ENCODE measurements around the gene TDRD9. TPM values are rescaled to one million over a fixed set of nuclear protein-coding genes. Genes with fewer than 3 reads are reported as not detected.

TDRD9 gene
- total RNA-seq, 1 experiment from 2014 or later: not detected

- no peak overlapping the region for H3K4me3 ChIP-seq (ENCODE audit: low read depth in 2 of 2, low read length in 2 of 2)
- in situ Hi-C loops (cut with HindIII; ENCODE audit: low pct_unique_long_range_greater_than_20kb, low sequenced_read_pairs) (no loop called here), intact Hi-C loops (cut with micrococcal nuclease; ENCODE audit: unreplicated experiment) (no loop called here)
- ChIA-PET POLR2A (interaction anchor here (0.5 kb wide), 1 partner anchor 105 kb away, joined by 3 read pairs; no protein-coding TSS in a partner anchor), CTCF (no interaction called here)
- no peak overlapping the region for H3K27ac ChIP-seq (ENCODE audit: low read length)
- no peaks in the 10 kb centered on the region for H3K9me3 ChIP-seq (ENCODE audit: control insufficient read depth, insufficient read depth, low read depth, low read length)
- no TSS peak for BruUV-seq (replicated peaks)
- ATAC-seq (no peak), DNase-seq (ENCODE audit: low read depth, low spot score) (no peak)
- H3K27me3 ChIP-seq (ENCODE audit: control insufficient read depth, insufficient read depth, low read length): no peaks in the 10 kb centered on the region
- no peak for TF ChIP-seq TCF7L2 (IDR thresholded peaks at IDR 0.05; ENCODE audit: low read depth, low read length)
- TF ChIP-seq POLR2AphosphoS5 (IDR thresholded peaks at IDR 0.05; ENCODE audit: low read depth, low read length): no peak
- TF ChIP-seq SIN3A (IDR thresholded peaks at IDR 0.05; ENCODE audit: borderline replicate concordance, insufficient read depth, low read depth, low read length): no peak
- TF ChIP-seq, protein P1, sequence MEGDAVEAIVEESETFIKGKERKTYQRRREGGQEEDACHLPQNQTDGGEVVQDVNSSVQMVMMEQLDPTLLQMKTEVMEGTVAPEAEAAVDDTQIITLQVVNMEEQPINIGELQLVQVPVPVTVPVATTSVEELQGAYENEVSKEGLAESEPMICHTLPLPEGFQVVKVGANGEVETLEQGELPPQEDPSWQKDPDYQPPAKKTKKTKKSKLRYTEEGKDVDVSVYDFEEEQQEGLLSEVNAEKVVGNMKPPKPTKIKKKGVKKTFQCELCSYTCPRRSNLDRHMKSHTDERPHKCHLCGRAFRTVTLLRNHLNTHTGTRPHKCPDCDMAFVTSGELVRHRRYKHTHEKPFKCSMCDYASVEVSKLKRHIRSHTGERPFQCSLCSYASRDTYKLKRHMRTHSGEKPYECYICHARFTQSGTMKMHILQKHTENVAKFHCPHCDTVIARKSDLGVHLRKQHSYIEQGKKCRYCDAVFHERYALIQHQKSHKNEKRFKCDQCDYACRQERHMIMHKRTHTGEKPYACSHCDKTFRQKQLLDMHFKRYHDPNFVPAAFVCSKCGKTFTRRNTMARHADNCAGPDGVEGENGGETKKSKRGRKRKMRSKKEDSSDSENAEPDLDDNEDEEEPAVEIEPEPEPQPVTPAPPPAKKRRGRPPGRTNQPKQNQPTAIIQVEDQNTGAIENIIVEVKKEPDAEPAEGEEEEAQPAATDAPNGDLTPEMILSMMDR (IDR thresholded peaks at IDR 0.05): no peak
- TF ChIP-seq, protein P2, sequence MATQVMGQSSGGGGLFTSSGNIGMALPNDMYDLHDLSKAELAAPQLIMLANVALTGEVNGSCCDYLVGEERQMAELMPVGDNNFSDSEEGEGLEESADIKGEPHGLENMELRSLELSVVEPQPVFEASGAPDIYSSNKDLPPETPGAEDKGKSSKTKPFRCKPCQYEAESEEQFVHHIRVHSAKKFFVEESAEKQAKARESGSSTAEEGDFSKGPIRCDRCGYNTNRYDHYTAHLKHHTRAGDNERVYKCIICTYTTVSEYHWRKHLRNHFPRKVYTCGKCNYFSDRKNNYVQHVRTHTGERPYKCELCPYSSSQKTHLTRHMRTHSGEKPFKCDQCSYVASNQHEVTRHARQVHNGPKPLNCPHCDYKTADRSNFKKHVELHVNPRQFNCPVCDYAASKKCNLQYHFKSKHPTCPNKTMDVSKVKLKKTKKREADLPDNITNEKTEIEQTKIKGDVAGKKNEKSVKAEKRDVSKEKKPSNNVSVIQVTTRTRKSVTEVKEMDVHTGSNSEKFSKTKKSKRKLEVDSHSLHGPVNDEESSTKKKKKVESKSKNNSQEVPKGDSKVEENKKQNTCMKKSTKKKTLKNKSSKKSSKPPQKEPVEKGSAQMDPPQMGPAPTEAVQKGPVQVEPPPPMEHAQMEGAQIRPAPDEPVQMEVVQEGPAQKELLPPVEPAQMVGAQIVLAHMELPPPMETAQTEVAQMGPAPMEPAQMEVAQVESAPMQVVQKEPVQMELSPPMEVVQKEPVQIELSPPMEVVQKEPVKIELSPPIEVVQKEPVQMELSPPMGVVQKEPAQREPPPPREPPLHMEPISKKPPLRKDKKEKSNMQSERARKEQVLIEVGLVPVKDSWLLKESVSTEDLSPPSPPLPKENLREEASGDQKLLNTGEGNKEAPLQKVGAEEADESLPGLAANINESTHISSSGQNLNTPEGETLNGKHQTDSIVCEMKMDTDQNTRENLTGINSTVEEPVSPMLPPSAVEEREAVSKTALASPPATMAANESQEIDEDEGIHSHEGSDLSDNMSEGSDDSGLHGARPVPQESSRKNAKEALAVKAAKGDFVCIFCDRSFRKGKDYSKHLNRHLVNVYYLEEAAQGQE (IDR thresholded peaks at IDR 0.05; ENCODE audit: insufficient read depth in 1 of 2, low read depth in 2 of 2, low read length in 1 of 2): no peak
- no peaks in the 10 kb centered on the region for H3K4me1 ChIP-seq (ENCODE audit: control insufficient read depth, insufficient read depth, low read length)
- no peaks in the 10 kb centered on the region for H3K36me3 ChIP-seq (ENCODE audit: control insufficient read depth, insufficient read depth, low read length)
These were observed 41.7 kb upstream of the TDRD9 start for GRCh38 chr14:103886304-103887169.

DNA sequence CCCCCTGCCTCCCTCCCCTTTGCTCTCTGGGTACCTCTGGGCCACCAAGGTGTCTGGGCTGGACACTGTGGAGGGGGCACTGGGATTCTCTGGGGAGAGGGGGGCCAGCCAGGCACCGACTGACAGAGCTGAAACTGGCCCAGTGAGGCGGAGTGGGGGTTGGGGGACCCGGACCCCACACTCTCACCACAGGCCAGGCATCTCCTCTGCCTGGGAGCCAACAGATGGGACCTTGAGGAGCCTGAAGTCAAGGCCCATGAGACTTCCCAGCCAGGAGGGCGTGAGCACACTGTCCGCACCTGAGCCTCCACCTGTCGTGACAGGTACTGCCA is 41.1 kb upstream of the TDRD9 start:
- ChIA-PET POLR2A (no interaction called here), CTCF (no interaction called here)
- no peak for DNase-seq (ENCODE audit: low read depth, low spot score)
- H3K4me1 ChIP-seq (ENCODE audit: control insufficient read depth, insufficient read depth, low read length): no peaks in the 10 kb centered on the region
- no peak for ATAC-seq
- intact Hi-C loops (cut with micrococcal nuclease; ENCODE audit: unreplicated experiment): no loop called here
- no peaks in the 10 kb centered on the region for H3K27me3 ChIP-seq (ENCODE audit: control insufficient read depth, insufficient read depth, low read length)
- in situ Hi-C loops (cut with HindIII; ENCODE audit: low pct_unique_long_range_greater_than_20kb, low sequenced_read_pairs): no loop called here
- no peaks in the 10 kb centered on the region for H3K9me3 ChIP-seq (ENCODE audit: control insufficient read depth, insufficient read depth, low read depth, low read length)
- no peak overlapping the region for H3K4me3 ChIP-seq (ENCODE audit: low read depth in 2 of 2, low read length in 2 of 2)
- BruUV-seq (replicated peaks): no TSS peak
- TF ChIP-seq POLR2AphosphoS5 (IDR thresholded peaks at IDR 0.05; ENCODE audit: low read depth, low read length) (no peak), SIN3A (IDR thresholded peaks at IDR 0.05; ENCODE audit: borderline replicate concordance, insufficient read depth, low read depth, low read length) (no peak), TCF7L2 (IDR thresholded peaks at IDR 0.05; ENCODE audit: low read depth, low read length) (no peak)
- TF ChIP-seq, protein P2 (IDR thresholded peaks at IDR 0.05; ENCODE audit: insufficient read depth in 1 of 2, low read depth in 2 of 2, low read length in 1 of 2): no peak
- TF ChIP-seq, protein P1 (IDR thresholded peaks at IDR 0.05): no peak
- H3K36me3 ChIP-seq (ENCODE audit: control insufficient read depth, insufficient read depth, low read length): no peaks in the 10 kb centered on the region
- no peak overlapping the region for H3K27ac ChIP-seq (ENCODE audit: low read length)

Measured in Panc1 (cell line).